Parathyroid adenoma (tissue), 2 donors: ENCODE results near the gene HSF5.
A peak's percentile ranks its signal among the peaks of the same experiment; 100 is the strongest.

Source experiments
- H2AFZ ChIP-seq: fragments of 300-600 bp; sonication (generic); one replicate; pipeline ENCODE4 v1.7.0; 2017; ENCODE audit warnings: antibody characterized with exemption, mild to moderate bottlenecking
- H3K27ac ChIP-seq: fragments of 300-600 bp; sonication (generic); one replicate; pipeline ENCODE4 v1.7.0; 2017
- H3K27me3 ChIP-seq: fragments of 300-600 bp; sonication (generic); one replicate; pipeline ENCODE4 v1.7.0; 2017; ENCODE audit warnings: low read length; ENCODE audit not compliant: control insufficient read depth, insufficient read depth
- H3K36me3 ChIP-seq: fragments of 300-600 bp; sonication (generic); one replicate; pipeline ENCODE4 v1.7.0; 2017; ENCODE audit warnings: low read length; ENCODE audit not compliant: control insufficient read depth, insufficient read depth
- H3K4me1 ChIP-seq: fragments of 300-600 bp; sonication (generic); one replicate; pipeline ENCODE4 v1.7.0; 2017; ENCODE audit warnings: control low read depth
- H3K4me2 ChIP-seq: fragments of 300-600 bp; sonication (generic); one replicate; pipeline ENCODE4 v1.7.0; 2017; ENCODE audit warnings: low read length
- H3K4me3 ChIP-seq: fragments of 300-600 bp; sonication (generic); one replicate; pipeline ENCODE4 v1.7.0; 2017; ENCODE audit warnings: low read depth, low read length
- H3K79me2 ChIP-seq: fragments of 300-600 bp; sonication (generic); one replicate; pipeline ENCODE4 v1.7.0; 2017; ENCODE audit warnings: control low read depth
- H3K9ac ChIP-seq: fragments of 300-600 bp; sonication (generic); one replicate; pipeline ENCODE4 v1.7.0; 2017; ENCODE audit warnings: mild to moderate bottlenecking
- H3K9me3 ChIP-seq: fragments of 300-600 bp; sonication (generic); one replicate; pipeline ENCODE4 v1.7.0; 2017; ENCODE audit warnings: low read length; ENCODE audit not compliant: control insufficient read depth
- TF ChIP-seq, protein P1 (sequence below): fragments of 300-600 bp; sonication (generic); IDR thresholded peaks from one replicate; pipeline ENCODE4 v1.7.0; 2017; ENCODE audit warnings: antibody characterized with exemption, mild to moderate bottlenecking
- donor health status: primary hyperparathyroidism.

The HSF5 gene

GRCh38 chr17:58379511-58379824 lies 108.7 kb downstream of the HSF5 start:
- TF ChIP-seq, protein P1, sequence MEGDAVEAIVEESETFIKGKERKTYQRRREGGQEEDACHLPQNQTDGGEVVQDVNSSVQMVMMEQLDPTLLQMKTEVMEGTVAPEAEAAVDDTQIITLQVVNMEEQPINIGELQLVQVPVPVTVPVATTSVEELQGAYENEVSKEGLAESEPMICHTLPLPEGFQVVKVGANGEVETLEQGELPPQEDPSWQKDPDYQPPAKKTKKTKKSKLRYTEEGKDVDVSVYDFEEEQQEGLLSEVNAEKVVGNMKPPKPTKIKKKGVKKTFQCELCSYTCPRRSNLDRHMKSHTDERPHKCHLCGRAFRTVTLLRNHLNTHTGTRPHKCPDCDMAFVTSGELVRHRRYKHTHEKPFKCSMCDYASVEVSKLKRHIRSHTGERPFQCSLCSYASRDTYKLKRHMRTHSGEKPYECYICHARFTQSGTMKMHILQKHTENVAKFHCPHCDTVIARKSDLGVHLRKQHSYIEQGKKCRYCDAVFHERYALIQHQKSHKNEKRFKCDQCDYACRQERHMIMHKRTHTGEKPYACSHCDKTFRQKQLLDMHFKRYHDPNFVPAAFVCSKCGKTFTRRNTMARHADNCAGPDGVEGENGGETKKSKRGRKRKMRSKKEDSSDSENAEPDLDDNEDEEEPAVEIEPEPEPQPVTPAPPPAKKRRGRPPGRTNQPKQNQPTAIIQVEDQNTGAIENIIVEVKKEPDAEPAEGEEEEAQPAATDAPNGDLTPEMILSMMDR, result no peak
- no peak overlapping the region for H3K4me2 ChIP-seq

DNA sequence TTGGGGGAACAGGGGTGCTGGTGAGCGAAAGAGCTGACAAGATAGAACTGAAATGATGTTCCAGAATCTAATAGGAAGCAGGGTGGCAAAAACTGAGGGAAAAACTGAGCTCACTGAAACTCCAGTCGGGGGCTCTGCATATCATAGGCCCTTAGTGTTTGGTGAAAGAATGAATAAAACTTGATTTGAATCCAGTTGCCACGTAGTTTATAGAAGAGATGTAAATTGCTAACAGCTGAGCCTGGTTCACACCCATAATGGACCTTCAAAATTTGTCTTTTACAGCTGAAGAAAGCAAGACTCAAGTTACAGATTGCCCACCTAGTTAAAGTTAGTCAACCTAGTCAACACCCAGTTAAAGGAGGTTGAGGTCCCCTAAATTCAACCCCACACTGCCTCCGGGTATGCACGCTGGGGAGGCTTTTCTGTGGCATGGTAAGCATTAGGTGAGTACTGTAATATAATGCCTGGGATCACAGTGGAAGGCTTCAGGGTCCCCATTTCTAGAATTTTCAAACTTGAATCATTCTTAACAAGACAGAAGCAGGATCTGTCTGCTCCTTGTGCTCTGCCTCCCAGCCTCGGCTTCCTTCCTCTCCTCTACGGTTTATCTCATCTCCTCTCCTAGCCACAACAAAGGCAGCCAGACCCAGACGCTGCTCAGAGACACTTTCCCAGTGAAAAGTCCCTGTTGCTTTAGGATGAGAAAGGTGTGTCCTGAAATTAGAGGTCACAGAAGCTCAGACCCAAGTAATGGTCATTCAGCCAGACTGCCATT lies 109.3 kb downstream of the HSF5 start:
- no peak overlapping the region for H3K4me3 ChIP-seq
- H3K4me2 ChIP-seq, result peak overlapping the region; percentile 26
- TF ChIP-seq, protein P1, result no peak
- peaks cover 48% of the 10 kb centered on the region for H3K4me1 ChIP-seq
- no peaks in the 10 kb centered on the region for H3K36me3 ChIP-seq
- H3K9ac ChIP-seq, result no peak overlapping the region
- H3K27me3 ChIP-seq, result no peaks in the 10 kb centered on the region
- peak overlapping the region; percentile 78 for H2AFZ ChIP-seq
- peak overlapping the region; percentile 58 for H3K27ac ChIP-seq
- no peaks in the 10 kb centered on the region for H3K9me3 ChIP-seq
- H3K79me2 ChIP-seq, result no peaks in the 10 kb centered on the region

More at GRCh38 chr17:58379511-58379824, 108.7 kb downstream of the HSF5 start:
- H3K9ac ChIP-seq, result no peak overlapping the region
- H3K4me1 ChIP-seq, result peaks cover 53% of the 10 kb centered on the region
- peak overlapping the region; percentile 78 for H2AFZ ChIP-seq
- no peaks in the 10 kb centered on the region for H3K9me3 ChIP-seq
- no peaks in the 10 kb centered on the region for H3K36me3 ChIP-seq
- no peaks in the 10 kb centered on the region for H3K79me2 ChIP-seq
- H3K4me3 ChIP-seq, result no peak overlapping the region
- H3K27ac ChIP-seq, result peak overlapping the region; percentile 58
- no peaks in the 10 kb centered on the region for H3K27me3 ChIP-seq

- peaks cover 46% of the 10 kb centered on the region for H3K4me1 ChIP-seq
- H3K9ac ChIP-seq, result no peak overlapping the region
- peak overlapping the region; percentile 49 for H3K27ac ChIP-seq
- H3K27me3 ChIP-seq, result no peaks in the 10 kb centered on the region
- no peaks in the 10 kb centered on the region for H3K9me3 ChIP-seq
- TF ChIP-seq, protein P1, result no peak
- no peak overlapping the region for H2AFZ ChIP-seq
- H3K79me2 ChIP-seq, result no peaks in the 10 kb centered on the region
- no peak overlapping the region for H3K4me2 ChIP-seq
- H3K36me3 ChIP-seq, result no peaks in the 10 kb centered on the region
- H3K4me3 ChIP-seq, result no peak overlapping the region
These were observed 110.5 kb downstream of the HSF5 start for GRCh38 chr17:58377661-58378060.

GRCh38 chr17:58377093-58377601 lies 111.1 kb downstream of the HSF5 start:
- Histone ChIP-seq H3K27ac (peak overlapping the region; percentile 64), H3K4me1 (peaks cover 40% of the 10 kb centered on the region), H3K4me3 (no peak overlapping the region), H3K36me3 (no peaks in the 10 kb centered on the region), H3K79me2 (peaks cover 4% of the 10 kb centered on the region), H3K27me3 (no peaks in the 10 kb centered on the region), H2AFZ (no peak overlapping the region), H3K4me2 (peak overlapping the region; percentile 37), H3K9ac (no peak overlapping the region), H3K9me3 (no peaks in the 10 kb centered on the region)
- TF ChIP-seq, protein P1, result no peak
